K562 (cell line): Measurements from ENCODE around the gene EPB41L2. TPM values are rescaled to one million over a fixed set of nuclear protein-coding genes. Genes with fewer than 3 reads are reported as not detected.

Source experiments
- ATAC-seq: fragments of 200-7000 bp; cut with Tn5 transposase; 3 replicates; pipeline ENCODE4 v1.9.1; 2020; ENCODE audit warnings: moderate library complexity
- BruUV-seq: library from RNA; stranded (reverse); fragments of 400-500 nt; replicated peaks from 2 replicates; lab custom pipeline; 2021; lab: Mats Ljungman, UMichigan
- CTCF ChIA-PET: fragments of 300-600 bp; formaldehyde crosslinking; extraction: SDS; loops from one replicate; lab custom pipeline; 2021; ENCODE audit warnings: low intra/inter-chr PET ratio; lab: Yijun Ruan, JAX
- POLR2A ChIA-PET: fragments of 300-600, 350-650 bp; sonication (Branson Sonifier 250); formaldehyde crosslinking; extraction: SDS; loops from one replicate; lab custom pipeline; 2021; ENCODE audit warnings: antibody characterized with exemption, inconsistent platforms; lab: Yijun Ruan, JAX
- DNase-seq, 4 experiments: peaks; one replicate each; pipeline versions ENCODE4 v3.0.0 to v3.0.0-alpha.2; 2011 to 2018; ENCODE audit warnings: low spot score in 3 of 4, mixed read lengths in 3 of 4; ENCODE audit errors: extremely low read depth in 1 of 4
- FAIRE-seq: peaks from 2 replicates; lab custom pipeline; 2011; peaks lifted over from hg19 to GRCh38; lab: Jason Lieb, UNC
- H2AFZ ChIP-seq: 2 replicates; pipeline ENCODE4 v1.6.0; 2011; ENCODE audit warnings: low read depth, low read length, control low read depth, inconsistent platforms
- H3K27ac ChIP-seq: fragments of 200-600 bp; 3 replicates; pipeline ENCODE4 v1.8.0; 2011; ENCODE audit warnings: low read depth, mild to moderate bottlenecking, control low read depth, inconsistent platforms, low read length, moderate library complexity, mixed read lengths; ENCODE audit errors: extremely low read depth
- H3K27me3 ChIP-seq, 2 experiments: fragments of 300-600 bp in 1 of 2; 2 replicates in 1 of 2; 3 replicates in 1 of 2; pipeline versions ENCODE4 v1.6.0 to v1.8.0; 2011; ENCODE audit warnings: inconsistent platforms in 2 of 2, low read length in 2 of 2, mild to moderate bottlenecking in 1 of 2, mixed read lengths in 1 of 2, moderate library complexity in 1 of 2; ENCODE audit not compliant: control insufficient read depth in 2 of 2, insufficient read depth in 2 of 2
- H3K36me3 ChIP-seq: fragments of 300-600 bp; 3 replicates; pipeline ENCODE4 v1.8.0; 2011; ENCODE audit warnings: mild to moderate bottlenecking, low read length, inconsistent platforms; ENCODE audit not compliant: control insufficient read depth, insufficient read depth
- H3K4me1 ChIP-seq, 2 experiments: fragments of 200-600 bp in 1 of 2; replicated peaks in 1 of 2; 2 replicates in 1 of 2; 3 replicates in 1 of 2; pipeline versions ENCODE4 v1.5.1 to v1.8.0; 2011; ENCODE audit warnings: inconsistent platforms in 2 of 2, low read length in 2 of 2, mild to moderate bottlenecking in 1 of 2, mixed read lengths in 1 of 2, moderate library complexity in 1 of 2; ENCODE audit not compliant: control insufficient read depth in 2 of 2, insufficient read depth in 2 of 2
- H3K4me2 ChIP-seq: 2 replicates; pipeline ENCODE4 v1.6.1; 2011; ENCODE audit warnings: low read length, control low read depth, inconsistent platforms, mixed read lengths; ENCODE audit not compliant: insufficient read depth
- H3K4me3 ChIP-seq: fragments of 200-600 bp; sonication (generic), shearing (Covaris generic); 2 replicates; pipeline ENCODE4 v1.5.1; 2016; ENCODE audit warnings: control low read depth, inconsistent platforms
- H3K79me2 ChIP-seq: fragments of 200-600 bp; 3 replicates; pipeline ENCODE4 v1.8.0; 2011; ENCODE audit warnings: low read length, inconsistent platforms; ENCODE audit not compliant: control insufficient read depth, insufficient read depth
- H3K9ac ChIP-seq, 2 experiments: 2 replicates each; pipeline versions ENCODE4 v1.6.0 to v1.6.1; 2011; ENCODE audit warnings: low read depth in 2 of 2, low read length in 2 of 2, control low read depth in 1 of 2, inconsistent platforms in 1 of 2, mild to moderate bottlenecking in 1 of 2, mixed read lengths in 1 of 2; ENCODE audit not compliant: insufficient read depth in 1 of 2
- H3K9me1 ChIP-seq: one replicate; pipeline ENCODE4 v1.6.0; 2011; ENCODE audit warnings: inconsistent platforms, mild to moderate bottlenecking, low read length, moderate library complexity; ENCODE audit not compliant: control insufficient read depth, insufficient read depth
- H3K9me3 ChIP-seq: replicated peaks from 2 replicates; pipeline ENCODE4 v1.5.1; 2011; ENCODE audit warnings: low read depth, low read length, inconsistent platforms; ENCODE audit not compliant: control insufficient read depth, insufficient read depth
- H4K20me1 ChIP-seq: replicated peaks from 2 replicates; pipeline ENCODE4 v1.6.1; 2011; ENCODE audit warnings: low read length, inconsistent platforms, mixed read lengths; ENCODE audit not compliant: control insufficient read depth, insufficient read depth
- E2F4 ChIP-seq: sonication (generic); formaldehyde crosslinking; IDR thresholded peaks from 2 replicates; pipeline ENCODE4 v1.8.0; 2022; ENCODE audit warnings: mild to moderate bottlenecking, low read depth, missing genetic modification reagents
- ETV5 ChIP-seq: sonication (generic); formaldehyde crosslinking; IDR thresholded peaks from 2 replicates; pipeline ENCODE4 v1.4.0; 2020; ENCODE audit warnings: low read depth, mild to moderate bottlenecking, missing genetic modification reagents
- PCBP1 ChIP-seq: fragments of 200-400 bp; formaldehyde crosslinking; IDR thresholded peaks from 2 replicates; pipeline ENCODE4 v1.6.1; 2018; ENCODE audit warnings: mild to moderate bottlenecking, low read depth, low read length; ENCODE audit not compliant: poor library complexity, severe bottlenecking
- PYGO2 ChIP-seq: fragments of 450-650 bp; IDR thresholded peaks from 2 replicates; pipeline ENCODE4 v1.6.1; 2016; ENCODE audit warnings: mild to moderate bottlenecking, missing genetic modification characterization, moderate library complexity, missing compliant biosample characterization
- ZNF124 ChIP-seq: sonication (generic); formaldehyde crosslinking; IDR thresholded peaks from 2 replicates; pipeline ENCODE4 v1.8.1; 2022; ENCODE audit warnings: missing genetic modification reagents
- WGBS: fragments of 100-300 bp; shearing (Covaris generic); methylation state at CpG from one replicate; pipeline ENCODE4 v1.1.6; 2016; ENCODE audit warnings: low coverage, mixed read lengths; ENCODE audit not compliant: insufficient coverage; ENCODE audit errors: missing lambda C conversion rate; 5-methylcytosine and 5-hydroxymethylcytosine counted together
- in situ Hi-C: fragments of 300-500 bp; cut with MboI; formaldehyde crosslinking; loops from 4 replicates; pipeline ENCODE4 v1.15.0; 2018; ENCODE audit warnings: inconsistent platforms, mixed read lengths
- intact Hi-C: fragments of 100-400 bp; cut with micrococcal nuclease; formaldehyde crosslinking; loops from 2 replicates; pipeline ENCODE4 v1.14.2; 2022
- polyA plus RNA-seq, 8 experiments: library from polyadenylated mRNA; depleted of rRNA in 4 of 8; stranded (reverse) in 5 of 8; unstranded in 3 of 8; fragments of >200 nt; fragmentation: Nextera tagmentation in 2 of 8; fragmentation: Illumina TruSeq in 1 of 8; extraction: Ambion mirVana in 2 of 8; extraction: Trizol in 1 of 8; gene quantifications; 2 replicates each; pipeline versions ENCODE4 v1.2.1 to v1.2.3, GENCODE V29; 2011 to 2014; ENCODE audit warnings: inconsistent platforms in 1 of 8, missing spikeins in 1 of 8
- total RNA-seq, 7 experiments: library from RNA; depleted of rRNA in 6 of 7; stranded (reverse); fragments of >200 nt in 6 of 7; fragmentation: Illumina TruSeq in 2 of 7; extraction: Trizol in 2 of 7; gene quantifications; 2 replicates each; pipeline versions ENCODE4 v1.2.1 to v1.2.3, GENCODE V29; 2011 to 2021; ENCODE audit warnings: low replicate concordance in 1 of 7

Gene EPB41L2
- total and polyA plus RNA-seq, 9 of the 15 experiments (the other 6 are each of a cell fraction or from before 2014, with no cell fraction given): 5.1 to 53.6 (median 25.0) TPM

- Histone ChIP-seq H3K4me3 (no peak overlapping the region), H3K27ac (no peak overlapping the region), H2AFZ (no peak overlapping the region), H3K4me1 (no peaks in the 10 kb centered on the region), H3K4me2 (no peak overlapping the region), H4K20me1 (no peaks in the 10 kb centered on the region), H3K9me1 (no peaks in the 10 kb centered on the region), H3K79me2 (peaks cover 6% of the 10 kb centered on the region; the same call in 1 of the 3 replicates), H3K36me3 (no peaks in the 10 kb centered on the region), H3K9ac (no peak overlapping the region), H3K27me3 (no peaks in the 10 kb centered on the region), H3K9me3 (no peaks in the 10 kb centered on the region)
- ATAC-seq: no peak
- FAIRE-seq: no peak
- intact Hi-C loops (no loop called here), in situ Hi-C loops (no loop called here)
- ChIA-PET CTCF (no interaction called here), POLR2A (no interaction called here)
- no TSS peak for BruUV-seq
- 0% methylated on average over 1 of the region's 1 CpG for WGBS
- TF ChIP-seq ETV5 (CRISPR knock-in tag): no peak
- no peak for TF ChIP-seq PYGO2 (tag)
- TF ChIP-seq E2F4 (CRISPR knock-in tag): no peak
- no peak for TF ChIP-seq PCBP1
- TF ChIP-seq ZNF124: no peak
- no peak for DNase-seq
Observed at GRCh38 chr6:131033631-131034030, 29.4 kb downstream of the EPB41L2 start.
